ENCODE data around the gene ADCY3.
"Not testable (repeated sequence)": the region's sequence is repeated elsewhere in the genome, so short reads cannot be mapped to it uniquely, and the experiment has no call there.

The ADCY3 gene

DNA sequence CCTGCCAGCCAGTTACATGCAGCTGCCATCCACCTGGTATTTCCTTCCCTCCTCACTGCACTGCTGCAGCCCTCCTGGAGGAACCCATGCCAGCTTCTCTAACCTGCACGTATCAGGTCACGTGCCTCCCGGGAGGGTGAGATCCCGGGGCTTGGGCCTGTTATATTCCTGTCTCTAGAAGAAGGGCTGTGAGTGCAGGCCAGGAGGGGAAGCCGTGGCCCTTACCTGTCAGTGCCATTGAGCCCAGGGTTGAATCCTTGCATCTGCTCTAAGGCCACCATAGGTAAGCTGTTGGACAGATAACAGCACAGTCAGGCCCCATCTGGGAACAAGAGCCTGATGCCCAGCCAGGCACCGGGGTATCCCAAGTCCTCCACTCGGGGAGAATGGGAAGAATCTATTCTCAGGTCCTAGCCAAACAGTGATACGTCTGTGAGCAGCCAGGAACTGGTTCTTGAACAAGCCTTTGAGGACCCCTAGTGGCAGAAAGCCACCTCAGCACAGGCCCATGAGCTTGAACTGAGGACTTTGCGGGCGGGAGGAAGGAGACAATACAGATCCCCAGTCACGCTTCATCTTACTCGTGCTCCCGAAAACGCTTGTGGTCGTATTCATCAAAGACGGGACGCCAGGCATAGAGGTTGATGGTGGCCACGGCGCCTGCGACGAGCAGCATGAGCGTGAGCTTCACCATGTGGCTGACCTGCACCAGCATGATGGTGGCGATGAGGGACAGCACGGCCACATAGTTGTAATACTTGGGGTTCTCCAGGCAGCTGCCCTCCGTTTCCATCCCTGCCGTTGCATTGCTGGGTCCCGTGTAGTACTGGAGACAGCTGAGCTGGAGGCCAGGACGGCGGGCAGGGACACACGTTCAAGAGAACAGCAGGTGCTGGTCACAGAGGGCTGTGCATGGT, 92.5 kb downstream of the ADCY3 start:
- peak; percentile 79 to 90 for DNase-seq

DNA sequence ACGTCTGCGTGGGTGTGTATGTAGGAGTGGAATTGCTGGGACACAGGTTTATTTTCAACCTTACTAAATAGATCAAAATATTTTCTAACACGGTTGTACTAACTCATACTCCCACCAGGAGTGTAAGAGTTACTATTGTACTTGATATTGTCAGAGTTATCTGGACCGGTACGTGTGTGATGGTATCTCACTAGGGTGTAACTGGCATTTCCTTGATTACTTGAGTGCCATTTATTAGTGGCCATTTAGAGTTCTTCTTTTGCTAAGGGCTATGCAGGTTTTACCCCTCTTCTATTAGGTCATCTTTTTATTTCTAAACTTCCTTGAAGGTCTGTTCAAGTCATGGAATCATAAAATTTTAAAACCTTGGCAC, 93.3 kb downstream of the ADCY3 start:
- no peak for DNase-seq

DNA sequence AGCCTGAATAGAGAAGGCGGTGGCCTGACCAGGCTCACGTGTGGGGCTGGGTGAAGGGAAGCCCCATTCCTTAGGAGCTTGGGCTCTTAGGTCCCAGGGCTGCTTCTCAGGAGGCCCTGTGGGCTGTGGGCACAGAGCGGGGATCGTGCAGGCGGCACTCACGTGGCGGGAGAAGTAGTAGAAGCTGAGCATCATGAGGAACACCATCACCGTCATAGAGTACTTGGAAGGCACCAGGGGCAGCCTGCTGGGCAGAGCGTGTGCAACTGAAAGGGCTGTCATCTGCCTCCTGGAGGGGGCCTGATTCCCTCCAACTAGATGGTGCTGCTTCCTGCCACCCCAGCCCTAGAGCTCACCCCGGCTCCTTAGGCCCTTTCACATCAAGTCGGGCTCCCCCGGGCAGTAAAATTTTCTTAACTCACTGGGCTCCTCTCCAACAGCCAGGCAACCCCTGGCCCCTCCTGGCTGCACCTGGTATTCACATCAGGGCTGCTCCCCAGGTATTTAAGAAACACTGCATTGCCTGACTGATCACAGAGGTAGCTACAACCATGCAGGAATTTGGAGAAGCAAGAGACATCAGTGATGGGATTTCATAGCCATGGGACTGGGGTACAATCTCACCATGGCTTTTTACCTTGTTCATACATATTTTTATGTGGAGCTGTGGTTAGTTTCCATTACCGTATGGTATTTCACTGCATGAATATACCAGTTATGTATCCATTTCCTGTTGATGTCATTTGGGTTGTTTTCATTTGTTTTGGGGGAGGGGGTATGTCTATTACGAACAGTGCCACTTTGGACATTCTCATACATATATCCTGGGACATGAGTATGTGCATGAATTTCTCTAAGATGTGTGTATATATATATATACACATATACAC, 93.9 kb downstream of the ADCY3 start:
- DNase-seq = no peak

DNA sequence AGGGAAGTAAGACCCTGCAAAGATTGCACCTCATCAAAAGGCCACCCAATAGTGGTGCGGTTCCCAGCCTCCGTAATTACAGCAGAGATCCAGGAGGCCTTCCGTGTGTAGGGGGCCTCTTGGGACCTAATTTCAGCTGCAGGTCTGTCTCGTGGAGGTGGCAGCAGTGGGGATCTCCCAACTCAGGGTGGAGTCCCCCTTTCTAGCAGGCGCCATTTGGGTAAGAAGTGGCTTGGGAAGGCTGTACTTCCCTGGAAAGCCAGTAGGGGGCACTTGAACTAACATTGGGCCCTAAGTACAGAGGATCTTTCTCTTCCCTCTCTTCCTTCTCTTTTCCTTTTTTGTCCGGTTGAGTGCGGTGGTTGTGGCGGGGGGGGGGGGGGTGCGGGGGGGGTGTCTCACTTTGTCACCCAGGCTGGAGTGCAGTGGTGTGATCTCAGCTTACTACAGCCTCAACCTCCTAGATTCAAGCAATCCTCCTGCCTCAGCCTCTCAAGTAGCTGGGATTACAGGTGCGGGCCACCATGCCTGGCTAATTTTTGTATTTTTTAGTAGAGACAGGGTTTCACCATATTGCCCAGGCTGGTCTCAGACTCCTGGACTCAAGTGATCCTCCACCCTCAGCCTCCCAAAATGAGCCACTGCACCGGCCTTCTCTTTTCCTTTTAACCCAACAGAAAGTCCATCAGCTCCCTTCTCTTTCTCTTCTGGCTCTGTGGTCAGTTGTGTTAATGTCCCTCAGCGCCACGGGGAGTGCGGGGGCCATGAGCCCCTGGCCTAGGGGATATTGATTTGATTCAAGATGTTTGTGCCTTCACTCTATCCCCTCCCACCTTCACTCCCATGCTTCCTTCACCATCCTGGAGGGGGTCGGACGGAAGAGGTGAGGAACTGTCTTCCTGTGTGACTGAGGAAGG, 94.8 kb downstream of the ADCY3 start:
- peak; percentile 24 to 51 for DNase-seq

DNA sequence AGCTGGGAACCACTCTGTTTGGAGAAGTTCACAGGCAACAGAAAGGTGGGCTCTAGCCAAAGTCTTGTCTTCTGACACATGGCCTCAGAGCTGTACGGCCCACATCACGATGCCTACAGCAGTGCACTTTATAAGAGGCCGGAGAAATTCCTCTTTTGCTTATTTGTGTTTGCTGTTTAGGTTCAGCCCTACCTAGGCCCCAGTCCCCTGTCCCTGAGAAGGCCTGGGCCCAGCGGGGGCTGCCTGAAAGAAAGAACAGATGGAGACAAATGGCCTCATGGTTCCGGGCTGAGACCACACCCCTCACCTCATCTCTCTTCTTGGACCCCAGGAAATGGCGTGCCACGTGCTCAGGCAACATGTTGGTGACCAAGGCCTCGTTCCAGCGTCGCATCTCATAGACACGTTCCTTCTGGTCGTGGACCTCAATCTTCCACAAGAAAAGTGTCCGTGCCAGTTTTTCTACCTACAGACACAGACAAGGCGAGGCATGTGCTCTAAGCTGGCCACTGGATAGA, 95.9 kb downstream of the ADCY3 start:
- no peak for DNase-seq

DNA sequence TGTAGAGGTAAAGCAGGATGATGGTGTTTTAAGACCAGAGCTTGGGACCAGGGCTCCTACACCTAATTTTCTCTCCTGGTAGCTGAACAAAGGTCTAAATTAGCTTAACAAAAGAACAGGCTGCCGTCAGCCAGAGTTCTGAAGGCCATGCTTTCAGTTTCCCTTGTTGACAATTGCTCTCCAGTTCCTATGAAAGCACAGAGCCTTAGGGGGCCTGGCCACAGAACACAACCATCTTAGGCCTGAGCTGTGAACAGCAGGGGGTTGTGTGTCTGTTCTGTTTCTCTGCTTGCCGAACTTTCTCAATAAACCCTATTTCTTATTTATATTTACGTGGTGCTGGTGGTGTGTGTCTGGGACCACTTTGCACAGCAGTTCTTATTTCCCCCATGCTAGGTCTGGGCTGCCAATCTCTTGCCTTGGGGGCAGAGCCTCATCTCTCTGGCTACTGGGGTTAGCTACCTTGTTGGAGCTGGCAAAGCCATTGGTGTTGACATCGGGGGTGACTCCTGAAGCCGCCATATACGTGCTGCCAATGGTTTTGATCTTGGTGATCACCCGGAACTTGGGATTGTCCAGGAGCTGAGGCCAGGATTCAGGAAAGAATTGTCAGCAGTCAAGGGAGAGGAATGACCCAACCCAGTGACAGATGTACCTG, 97.9 kb downstream of the ADCY3 start:
- DNase-seq = no peak

DNA sequence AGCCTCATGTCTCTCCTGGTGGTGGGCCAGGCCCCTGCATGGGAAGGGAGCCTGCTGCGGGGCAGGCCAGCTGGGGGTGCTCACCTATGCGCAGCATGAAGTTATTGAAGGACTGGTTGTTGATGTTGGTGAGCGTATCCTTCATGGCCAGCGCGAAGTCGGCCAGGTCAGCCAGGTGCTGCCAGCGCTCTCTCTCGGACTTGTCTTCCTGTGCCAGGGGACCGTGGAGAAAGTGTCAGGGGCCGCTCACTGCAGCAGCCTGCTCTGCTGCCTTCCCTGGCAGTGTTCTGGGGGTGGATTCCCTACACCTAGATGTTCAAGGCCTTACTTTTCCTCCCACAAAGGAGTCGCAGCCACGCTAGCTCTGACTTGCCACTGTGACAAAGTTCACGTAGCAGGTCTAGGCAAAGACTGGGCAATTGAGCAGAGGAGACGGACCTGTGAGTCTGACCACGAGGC, 98.6 kb downstream of the ADCY3 start:
- no peak for DNase-seq

DNA sequence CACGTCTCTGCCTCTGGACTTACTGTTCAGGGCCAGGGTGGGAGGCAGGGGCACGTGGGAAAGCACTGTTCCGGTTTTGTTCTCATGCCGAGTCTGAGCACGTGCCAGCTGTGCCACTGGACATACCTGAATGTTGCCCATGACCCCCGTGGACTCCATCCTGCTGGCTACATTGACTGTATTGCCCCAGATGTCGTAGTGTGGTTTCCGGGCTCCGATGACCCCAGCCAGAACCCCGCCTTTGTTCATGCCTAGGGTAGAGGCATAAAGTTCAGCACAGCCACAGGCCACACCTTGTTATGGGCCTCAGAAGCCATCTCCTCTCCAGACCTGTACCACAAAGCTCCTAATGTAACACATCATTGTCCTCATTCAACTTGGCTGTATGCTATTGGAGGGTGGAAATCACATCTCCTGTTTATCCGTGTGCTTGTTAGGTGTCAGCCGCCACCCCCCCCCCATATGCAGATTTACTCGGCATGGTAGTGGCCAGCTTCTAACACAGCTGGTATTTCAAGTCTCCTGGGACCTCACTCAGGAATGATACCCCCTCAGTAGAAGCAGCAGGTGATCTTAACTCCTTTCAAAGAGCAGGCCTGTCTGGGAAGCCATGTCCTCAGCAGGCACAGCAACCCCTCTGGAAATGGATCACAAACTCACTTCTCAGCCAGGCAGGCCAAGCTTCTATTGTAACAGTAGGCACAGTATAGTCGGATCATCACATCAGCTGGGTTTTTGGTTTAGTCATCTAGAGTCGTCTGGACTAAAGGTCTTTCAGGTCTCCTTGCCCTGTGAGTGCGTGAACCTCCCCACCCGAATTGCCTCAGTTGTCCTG, 99.2 kb downstream of the ADCY3 start:
- no peak for DNase-seq

DNA sequence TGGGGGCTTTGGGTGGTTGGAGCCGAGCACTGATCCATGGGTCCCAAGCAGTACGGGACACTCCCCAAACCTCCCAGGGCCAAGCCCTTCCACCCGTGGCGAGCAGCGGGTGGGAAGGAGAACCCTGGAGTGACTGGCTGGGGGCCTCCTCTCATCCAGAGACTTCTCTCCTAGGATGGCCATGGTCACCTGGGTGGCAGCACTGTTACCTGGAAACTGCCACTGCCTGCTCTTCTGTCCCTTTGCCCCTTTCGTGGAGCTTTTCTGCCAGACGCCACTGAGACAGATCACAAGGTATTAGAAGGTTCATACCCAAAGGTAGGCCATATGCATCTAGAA, 99.9 kb downstream of the ADCY3 start:
- DNase-seq = no peak

DNA sequence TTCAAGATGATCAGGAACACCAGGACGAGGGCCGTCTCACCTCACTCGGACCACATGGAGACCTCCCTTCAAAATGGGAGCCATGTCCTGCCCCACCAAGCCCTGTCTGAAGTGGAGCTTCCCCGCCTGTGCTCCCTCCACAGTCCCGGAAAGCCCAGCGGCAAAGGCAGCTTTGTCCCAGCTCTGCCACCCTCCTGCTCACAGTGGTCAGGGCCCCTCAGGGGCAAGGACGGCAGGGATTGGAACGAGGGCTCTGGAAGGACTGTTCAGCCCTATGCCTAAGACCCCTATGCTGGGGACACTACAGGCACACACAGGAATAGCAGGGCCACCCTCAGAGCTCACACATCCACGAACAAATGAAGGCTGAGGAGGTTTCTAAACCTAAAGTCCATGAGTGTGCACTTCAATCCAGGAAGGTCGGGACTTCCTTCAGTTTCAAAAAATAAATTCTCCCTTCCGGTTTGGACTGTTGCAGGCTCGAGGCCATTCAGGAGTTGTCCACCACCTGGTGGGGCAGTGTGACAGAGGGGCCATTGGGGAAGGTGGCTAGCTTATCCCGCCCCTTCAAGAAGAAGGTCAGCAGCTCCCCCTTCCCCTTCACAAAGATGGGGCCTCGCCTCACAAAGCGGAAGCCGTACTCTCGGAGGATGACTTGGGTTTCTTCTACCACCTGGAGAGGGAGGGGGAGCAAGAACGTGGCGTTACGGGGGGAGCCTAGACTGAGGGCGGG, 100.4 kb downstream of the ADCY3 start:
- no peak for DNase-seq

DNA sequence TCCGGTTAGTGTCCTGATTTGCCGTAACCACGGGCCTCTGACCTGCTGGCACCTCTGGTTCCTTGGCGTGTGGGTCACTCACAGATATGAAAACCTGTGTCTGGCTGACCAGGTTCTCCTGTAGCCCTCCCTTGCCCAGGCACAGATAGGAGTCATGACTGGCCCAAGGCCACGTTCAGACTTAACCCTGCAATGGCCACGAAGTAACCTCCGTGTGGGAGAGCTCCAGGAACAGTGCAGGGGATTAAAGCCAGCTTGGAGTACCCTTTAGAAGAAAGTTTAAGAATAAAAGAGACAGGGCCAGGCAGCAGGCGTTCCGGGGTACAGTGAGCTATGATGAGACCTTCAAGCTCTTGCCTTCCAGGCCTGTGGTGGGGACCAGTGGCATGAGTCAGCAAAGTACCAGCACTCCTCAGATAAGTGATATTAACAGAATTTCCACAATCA, 101.3 kb downstream of the ADCY3 start:
- DNase-seq = no peak

DNA sequence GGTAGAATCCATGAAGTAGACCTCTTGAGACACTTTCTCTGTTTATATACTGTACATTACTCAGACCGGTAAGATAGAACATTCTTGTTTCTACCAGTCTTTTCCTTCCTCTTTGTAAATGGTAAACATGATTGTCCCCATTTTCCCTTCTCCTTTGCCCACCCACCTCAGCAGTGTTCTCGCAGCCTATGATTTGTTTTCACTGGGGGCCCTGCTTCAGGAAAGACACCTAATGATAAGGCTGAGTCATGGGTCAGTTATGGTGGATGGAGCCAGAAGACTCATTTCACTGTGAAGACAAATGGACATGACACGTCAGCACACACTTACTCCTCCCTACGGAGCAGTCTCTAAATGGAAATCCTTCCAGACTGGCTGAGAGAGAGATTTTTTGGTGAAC, 103.2 kb downstream of the ADCY3 start:
- DNase-seq = no peak

DNA sequence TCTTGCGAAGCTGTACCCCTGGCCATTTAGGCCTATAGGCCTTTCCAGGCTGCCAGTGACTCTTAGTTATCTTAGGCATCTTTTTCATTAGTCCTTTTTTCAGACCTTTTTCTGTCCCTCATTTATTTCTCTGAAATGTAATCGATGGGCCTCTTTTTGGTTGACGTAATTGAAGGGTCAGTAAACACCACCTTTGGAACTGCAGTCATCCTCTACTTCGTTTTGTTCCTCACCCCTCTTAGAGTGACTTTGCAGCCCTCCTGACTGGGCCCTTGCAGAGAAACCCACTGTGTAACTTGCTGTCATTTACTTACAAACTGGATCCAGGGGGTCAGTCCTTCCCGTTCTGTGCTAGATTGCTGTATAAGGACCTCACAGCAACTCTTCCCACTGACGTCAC, 103.6 kb downstream of the ADCY3 start:
- no peak for DNase-seq

DNA sequence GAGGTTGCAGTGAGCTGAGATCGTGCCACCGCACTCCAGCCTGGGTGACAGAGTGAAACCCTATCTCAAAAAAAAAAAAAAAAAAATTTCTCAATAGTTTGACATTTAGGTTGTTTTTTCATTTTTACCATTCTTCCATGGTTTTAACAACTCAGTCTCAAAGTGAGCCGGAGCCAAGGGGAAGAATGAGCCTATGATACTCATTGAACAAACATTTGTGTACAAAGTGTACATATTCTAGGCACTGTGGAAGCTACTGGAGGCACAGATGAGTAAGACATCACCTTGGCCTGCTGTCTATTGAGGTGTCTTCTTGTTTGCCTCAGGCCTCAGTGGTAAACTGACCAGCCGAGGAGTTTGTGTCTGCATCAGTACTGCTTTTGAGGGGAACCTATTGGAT, 104.9 kb downstream of the ADCY3 start:
- no peak for DNase-seq

DNA sequence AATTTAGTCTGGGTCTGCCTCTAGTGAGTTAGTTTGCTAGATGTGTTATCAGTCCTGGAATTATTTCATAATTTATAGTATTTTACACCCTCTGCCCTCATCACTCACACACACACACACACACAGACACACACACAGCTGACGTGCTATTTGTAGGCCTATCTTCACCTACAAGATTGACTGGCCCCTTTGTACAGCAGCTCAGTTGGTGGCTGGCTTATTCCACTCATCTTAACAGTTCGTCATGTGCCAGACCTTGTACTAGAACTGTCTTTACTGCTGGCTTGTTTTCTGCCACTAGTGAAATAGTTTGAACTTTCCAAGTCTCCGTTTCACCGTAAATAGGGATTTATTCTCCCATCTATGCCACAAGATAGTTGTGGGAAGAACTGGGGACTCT, 105.5 kb downstream of the ADCY3 start:
- DNase-seq = no peak

DNA sequence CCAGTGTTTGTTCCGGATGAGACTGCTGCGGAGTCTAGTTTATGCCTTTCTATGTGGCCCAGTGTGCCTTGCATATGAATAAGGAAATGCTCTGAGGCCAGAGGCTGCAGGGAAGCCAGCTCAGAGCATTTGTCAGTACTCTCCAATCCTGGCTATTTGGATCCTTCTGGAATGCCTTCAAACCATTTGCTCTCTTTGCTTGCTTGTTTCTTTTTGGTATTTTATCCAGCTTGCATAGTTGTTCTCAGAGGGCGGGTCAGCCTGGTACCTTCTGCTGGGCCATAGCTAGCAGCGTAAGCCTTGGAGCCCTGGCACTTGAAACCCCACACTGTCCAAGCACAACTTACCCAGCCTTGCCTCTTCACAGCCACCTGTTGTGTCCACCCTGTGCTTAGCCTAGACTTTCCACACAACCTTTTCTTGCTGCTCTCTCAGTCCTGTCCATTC, 106.3 kb downstream of the ADCY3 start:
- DNase-seq = no peak

DNA sequence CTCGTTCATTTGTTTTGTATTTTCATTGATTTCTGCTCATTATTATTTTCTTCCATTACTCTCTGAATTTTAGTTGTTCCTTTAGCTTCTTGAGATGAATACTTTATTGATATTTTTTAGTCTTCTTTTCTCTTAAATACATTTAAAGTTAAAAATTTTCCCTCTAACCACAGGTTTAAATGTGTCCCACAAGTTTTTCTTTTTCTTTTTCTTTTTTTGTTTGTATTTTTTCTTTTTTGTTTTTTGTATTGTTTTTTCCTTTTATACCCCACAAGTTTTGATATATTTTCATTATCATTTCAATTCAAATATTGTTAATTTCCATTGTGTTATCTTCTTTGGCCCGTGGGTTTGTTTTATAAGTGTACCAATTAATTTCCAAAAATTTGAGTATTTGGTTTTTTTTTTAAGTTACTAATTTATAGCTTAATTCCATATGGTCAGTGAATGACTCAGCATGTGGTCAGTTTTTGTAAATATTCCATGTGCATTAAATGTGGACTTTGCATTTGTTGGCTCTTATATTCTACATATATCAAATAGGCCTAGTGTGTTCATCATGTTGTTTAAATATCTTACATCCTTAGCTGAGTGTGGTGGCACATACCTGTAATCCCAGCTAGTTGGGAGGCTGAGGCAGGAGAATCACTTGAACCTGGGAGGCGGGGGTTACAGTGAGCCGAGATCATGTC, 110.6 kb downstream of the ADCY3 start:
- no peak for DNase-seq

DNA sequence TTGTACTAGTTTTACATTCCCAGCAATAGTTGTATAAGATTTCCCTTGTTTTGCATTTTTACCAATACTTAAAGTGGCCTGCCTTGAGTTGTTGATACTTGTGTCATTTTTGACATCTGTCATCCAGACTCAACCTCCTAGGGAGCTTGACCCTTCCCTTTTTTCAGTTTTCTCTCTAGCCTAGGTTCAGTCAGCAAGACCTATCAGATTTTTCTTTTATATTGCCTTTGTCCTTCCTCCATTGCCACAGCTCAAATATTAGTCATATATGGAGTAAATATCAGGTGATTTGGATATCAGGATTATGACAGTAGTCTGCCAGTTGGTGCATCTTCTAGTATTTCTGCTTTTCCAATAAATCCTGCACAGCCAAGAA, 113.4 kb downstream of the ADCY3 start:
- DNase-seq = no peak

DNA sequence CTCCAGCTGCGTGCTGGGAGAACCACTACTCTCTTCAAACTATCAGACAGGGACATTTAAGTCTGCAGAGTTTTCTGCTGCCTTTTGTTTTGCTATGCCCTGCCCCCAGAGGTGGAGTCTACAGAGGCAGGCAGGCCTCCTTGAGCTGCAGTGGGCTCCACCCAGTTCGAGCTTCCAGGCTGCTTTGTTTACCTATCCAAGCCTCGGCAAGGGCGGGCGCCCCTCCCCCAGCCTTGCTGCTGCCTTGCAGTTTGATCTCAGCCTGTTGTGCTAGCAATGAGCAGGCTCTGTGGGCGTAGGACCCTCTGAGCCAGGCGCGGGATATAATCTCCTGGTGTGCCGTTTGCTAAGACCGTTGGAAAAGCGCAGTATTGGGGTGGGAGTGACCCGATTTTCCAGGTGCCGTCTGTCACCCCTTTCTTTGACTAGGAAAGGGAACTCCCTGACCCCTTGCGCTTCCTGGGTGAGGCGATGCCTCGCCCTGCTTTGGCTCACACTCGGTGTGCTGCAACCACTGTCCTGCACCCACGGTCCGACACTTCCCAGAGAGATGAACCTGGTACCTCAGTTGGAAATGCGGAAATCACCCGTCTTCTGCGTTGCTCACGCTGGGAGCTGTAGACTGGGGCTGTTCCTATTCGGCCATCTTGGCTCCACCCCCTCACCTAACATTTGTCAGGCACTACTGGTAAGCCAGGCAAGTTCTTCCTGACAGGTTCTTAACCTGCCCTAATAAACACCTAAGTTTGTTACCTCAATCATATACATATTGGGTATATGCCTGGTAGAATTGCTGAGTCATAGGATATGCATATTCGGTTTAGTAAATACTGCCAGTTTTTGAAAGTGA, 114.0 kb downstream of the ADCY3 start:
- not testable (repeated sequence) for DNase-seq
